Endothelial cell of umbilical vein (primary cell): Measurements from ENCODE around the gene SMIM10L1.

Experiments
- EZH2 ChIP-seq: IDR thresholded peaks from 2 replicates; pipeline ENCODE4 v1.6.1; 2012; ENCODE audit warnings: borderline replicate concordance, low read depth, mild to moderate bottlenecking, moderate library complexity, low read length, inconsistent platforms; ENCODE audit not compliant: severe bottlenecking
- FOS ChIP-seq: IDR thresholded peaks from 2 replicates; pipeline ENCODE4 v1.6.1; 2011; ENCODE audit warnings: mild to moderate bottlenecking, low read length, moderate library complexity, borderline replicate concordance; ENCODE audit not compliant: insufficient read depth
- JUN ChIP-seq: IDR thresholded peaks from 2 replicates; pipeline ENCODE4 v1.6.1; 2011; ENCODE audit warnings: borderline replicate concordance, low read depth; ENCODE audit not compliant: insufficient read length, insufficient read depth
- POLR2A ChIP-seq: IDR thresholded peaks from 2 replicates; pipeline ENCODE4 v1.6.1; 2012; ENCODE audit warnings: low read depth, mild to moderate bottlenecking, control low read depth, low read length
- POLR2AphosphoS5 ChIP-seq: IDR thresholded peaks from 2 replicates; pipeline ENCODE4 v1.6.1; 2012; ENCODE audit warnings: low read depth, mild to moderate bottlenecking, control low read depth, low read length, moderate library complexity; ENCODE audit not compliant: insufficient read depth
- TF ChIP-seq, protein P1 (sequence below), 2 donors: IDR thresholded peaks; 1 replicate in 1 of 2; 2 replicates in 1 of 2; pipeline ENCODE4 v1.5.1; 2011; ENCODE audit warnings: low read length in 2 of 2, mild to moderate bottlenecking in 2 of 2, moderate library complexity in 2 of 2, control low read depth in 1 of 2, inconsistent platforms in 1 of 2, low read depth in 1 of 2; ENCODE audit not compliant: insufficient read depth in 1 of 2; ENCODE audit errors: extremely low read depth in 1 of 2
- TF ChIP-seq, protein P2 (sequence below): IDR thresholded peaks from 2 replicates; pipeline ENCODE4 v1.6.1; 2011; ENCODE audit not compliant: insufficient read depth, insufficient read length

DNA sequence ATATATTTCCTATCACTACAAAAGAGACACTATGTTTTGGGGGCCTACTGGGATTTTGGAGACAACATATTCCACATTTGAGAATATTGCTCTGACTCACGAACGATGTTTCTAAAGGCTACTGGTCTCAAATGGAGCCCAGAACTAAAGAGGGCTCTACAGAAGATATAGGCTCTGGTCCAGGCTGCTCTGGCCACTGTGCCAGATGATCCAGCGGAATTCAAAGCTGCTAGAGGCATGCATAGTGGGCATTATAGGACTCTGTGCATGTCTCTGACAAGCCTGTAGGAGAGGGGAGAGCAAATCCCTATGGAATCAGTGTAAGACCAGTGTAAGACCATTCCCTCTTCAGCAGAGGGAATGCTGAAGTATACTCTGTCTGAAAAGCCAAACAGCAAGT is 40.6 kb upstream of the SMIM10L1 start:
- TF ChIP-seq, protein P1, sequence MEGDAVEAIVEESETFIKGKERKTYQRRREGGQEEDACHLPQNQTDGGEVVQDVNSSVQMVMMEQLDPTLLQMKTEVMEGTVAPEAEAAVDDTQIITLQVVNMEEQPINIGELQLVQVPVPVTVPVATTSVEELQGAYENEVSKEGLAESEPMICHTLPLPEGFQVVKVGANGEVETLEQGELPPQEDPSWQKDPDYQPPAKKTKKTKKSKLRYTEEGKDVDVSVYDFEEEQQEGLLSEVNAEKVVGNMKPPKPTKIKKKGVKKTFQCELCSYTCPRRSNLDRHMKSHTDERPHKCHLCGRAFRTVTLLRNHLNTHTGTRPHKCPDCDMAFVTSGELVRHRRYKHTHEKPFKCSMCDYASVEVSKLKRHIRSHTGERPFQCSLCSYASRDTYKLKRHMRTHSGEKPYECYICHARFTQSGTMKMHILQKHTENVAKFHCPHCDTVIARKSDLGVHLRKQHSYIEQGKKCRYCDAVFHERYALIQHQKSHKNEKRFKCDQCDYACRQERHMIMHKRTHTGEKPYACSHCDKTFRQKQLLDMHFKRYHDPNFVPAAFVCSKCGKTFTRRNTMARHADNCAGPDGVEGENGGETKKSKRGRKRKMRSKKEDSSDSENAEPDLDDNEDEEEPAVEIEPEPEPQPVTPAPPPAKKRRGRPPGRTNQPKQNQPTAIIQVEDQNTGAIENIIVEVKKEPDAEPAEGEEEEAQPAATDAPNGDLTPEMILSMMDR (IDR thresholded peaks at IDR 0.05; ENCODE audit: extremely low read depth in 1 of 2, insufficient read depth in 1 of 2, low read depth in 1 of 2, low read length in 2 of 2) = no peak
- TF ChIP-seq POLR2A (no peak), EZH2 (no peak), FOS (no peak), POLR2AphosphoS5 (no peak), JUN (no peak)
- TF ChIP-seq, protein P2, sequence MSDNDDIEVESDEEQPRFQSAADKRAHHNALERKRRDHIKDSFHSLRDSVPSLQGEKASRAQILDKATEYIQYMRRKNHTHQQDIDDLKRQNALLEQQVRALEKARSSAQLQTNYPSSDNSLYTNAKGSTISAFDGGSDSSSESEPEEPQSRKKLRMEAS = no peak
